HUDEP-2 (cell line): ENCODE measurements around the gene TMEM184B.

Source experiments
- DNase-seq, 76 experiments: peaks; one replicate each; lab custom pipeline; 2025; ENCODE audit not compliant: unreplicated experiment in 76 of 76; lab: John Stamatoyannopoulos, UW

Gene TMEM184B

DNA sequence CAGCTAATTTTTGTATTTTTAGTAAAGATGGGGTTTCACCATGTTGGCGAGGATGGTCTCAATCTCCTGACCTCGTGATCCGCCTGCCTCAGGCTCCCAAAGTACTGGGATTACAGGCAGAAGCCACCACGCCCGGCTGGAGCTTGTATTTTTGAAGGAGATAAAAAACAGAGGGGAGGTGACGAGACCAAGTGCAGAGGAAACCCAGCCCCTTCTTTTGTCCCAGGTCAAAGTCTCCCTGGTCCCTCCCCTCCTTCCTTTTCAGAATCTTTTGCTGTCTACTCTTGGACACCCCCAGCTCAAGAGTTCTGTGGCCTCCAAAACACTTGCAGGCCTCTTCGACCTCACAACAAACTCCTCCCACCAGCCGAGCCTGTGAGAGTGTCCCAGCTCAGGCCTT, 12.2 kb upstream of the TMEM184B start:
- DNase-seq: peak in 21 of 76 experiments; percentile 2 to 30 (median 16)

- DNase-seq: no peak
Observed at GRCh38 chr22:38284042-38284402, 11.2 kb upstream of the TMEM184B start.

DNA sequence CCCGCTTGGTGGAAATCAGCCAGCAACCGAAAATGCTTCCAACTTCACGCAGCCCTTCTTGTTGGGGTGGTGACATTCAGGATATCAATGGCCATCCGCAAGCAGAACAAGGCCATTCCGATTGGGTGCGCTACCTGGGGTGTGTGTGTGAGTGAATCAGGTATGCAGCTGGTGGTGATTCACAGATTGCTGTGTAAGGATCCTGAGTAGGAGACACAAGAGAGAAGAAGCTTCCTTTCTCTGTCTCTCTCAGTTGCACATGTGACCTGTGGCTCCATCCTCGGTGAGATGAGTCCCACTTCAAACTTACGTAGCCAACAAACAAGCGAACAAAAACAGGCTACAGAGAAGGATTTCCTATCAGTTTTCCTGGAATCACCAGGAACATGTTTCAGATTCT, 9.6 kb upstream of the TMEM184B start:
- no peak for DNase-seq

DNA sequence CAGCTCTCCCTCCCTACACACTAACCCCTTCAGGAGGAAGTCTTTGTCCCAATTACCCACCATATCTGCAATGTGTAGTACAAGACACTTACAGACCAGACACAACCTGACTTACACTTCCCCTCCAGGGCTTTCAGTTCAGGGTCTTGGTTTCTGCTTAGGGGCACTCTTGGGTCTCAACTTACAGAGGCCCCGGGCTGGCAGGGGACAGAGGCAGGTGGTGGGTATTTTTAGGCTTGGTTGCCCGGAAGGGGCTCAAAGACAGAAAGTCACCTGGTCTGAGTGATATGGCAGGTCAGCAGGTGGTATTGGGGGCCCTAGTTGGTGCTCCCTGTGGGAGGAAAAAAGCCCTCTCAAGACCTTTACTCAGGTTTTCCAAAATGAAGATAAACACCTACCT, 3.4 kb upstream of the TMEM184B start:
- DNase-seq: no peak

GRCh38 chr22:38273135-38273826, 471 bp upstream of the TMEM184B start:
- no peak for DNase-seq

GRCh38 chr22:38271927-38272372, 860 bp downstream of the TMEM184B start:
- peak in 1 of 76 experiments; percentile 23 for DNase-seq

DNA sequence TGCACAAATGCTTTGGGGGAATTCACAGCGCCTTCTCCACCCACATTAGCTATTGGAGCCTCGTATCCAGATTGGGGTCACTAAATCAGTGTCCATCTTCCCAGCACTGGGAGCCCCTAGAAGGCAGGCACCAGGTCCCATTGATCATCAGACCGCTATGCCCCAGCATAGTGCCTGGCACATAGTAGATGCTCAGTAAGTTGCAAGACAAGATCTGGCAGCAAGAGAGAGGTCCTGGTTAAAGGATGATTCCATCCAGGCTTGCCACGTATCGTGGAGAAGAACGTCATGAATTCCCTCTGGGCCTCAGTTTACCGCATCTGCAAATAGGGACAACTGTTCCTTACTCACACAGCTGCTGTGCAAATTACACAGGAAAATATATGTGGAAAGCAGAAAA, 1.7 kb downstream of the TMEM184B start:
- DNase-seq: no peak

GRCh38 chr22:38270091-38270992, 2.5 kb downstream of the TMEM184B start:
- no peak for DNase-seq

DNA sequence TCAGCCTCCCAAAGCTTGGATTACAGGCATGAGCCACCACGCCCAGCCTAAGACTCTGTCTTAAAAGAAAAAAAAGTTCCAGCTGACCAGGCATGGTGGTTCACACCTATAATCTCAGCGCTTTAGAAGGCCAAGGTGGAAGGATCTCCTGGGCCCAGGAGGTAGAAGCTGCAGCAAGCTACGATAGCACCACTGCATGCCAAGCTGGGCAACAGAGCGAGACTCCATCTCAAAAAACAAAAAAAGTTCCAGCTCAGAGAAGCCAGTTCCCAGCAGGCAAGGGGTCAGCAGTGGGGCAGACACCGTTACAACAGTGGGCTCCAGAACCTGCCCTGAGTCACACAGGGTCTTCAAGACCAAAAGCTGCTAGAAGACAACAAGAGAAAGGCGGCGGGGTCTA, 3.3 kb downstream of the TMEM184B start:
- no peak for DNase-seq

GRCh38 chr22:38267086-38267485, 5.7 kb downstream of the TMEM184B start:
- DNase-seq: peak in 3 of 76 experiments; percentile 5 to 9 (median 5)

DNA sequence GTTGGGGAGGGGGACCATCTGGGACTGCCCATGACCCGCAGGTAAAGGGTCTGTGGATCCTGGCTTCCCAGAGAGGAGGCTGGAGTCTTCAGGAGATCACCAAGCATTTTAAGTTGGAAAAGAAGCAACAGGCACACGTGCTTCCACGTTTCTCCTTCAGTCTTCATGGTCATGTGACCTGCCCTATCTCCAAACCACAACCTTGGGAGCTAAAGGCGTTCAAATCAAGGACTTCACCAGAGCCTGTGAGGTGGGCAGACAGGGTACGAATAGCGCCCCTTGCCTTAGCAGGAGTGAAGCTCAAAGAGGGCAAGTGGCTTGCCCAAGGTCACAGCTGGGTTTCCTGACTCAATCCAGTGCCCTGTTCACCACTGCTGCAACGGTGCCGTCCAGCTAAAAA, 6.7 kb downstream of the TMEM184B start:
- peak in 38 of 76 experiments; percentile 2 to 62 (median 30) for DNase-seq

DNA sequence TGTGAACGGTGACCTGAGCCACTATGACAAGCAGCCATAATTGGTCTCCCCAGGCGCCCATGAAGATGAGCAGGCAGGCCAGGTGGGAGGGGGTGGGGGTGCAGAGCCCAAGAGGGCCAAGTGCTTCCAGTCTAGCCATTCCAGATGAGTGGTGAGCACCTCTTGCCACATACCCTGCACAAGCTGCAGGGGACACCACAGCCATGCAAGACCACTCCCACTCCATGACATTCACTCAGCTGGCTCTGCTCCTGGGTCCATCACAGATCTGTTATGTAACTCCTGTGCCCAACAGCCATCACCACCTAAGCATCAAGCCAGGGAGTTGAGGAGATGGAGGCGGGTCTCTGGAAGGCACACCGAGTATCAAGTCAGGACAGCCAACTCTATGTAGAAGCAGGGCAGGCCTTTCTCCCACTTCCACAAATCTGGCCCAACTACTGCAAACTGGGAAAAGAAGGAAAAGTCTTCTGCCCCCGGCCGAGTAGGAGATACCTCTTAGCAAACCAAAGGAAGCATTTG, 8.4 kb downstream of the TMEM184B start:
- no peak for DNase-seq

DNA sequence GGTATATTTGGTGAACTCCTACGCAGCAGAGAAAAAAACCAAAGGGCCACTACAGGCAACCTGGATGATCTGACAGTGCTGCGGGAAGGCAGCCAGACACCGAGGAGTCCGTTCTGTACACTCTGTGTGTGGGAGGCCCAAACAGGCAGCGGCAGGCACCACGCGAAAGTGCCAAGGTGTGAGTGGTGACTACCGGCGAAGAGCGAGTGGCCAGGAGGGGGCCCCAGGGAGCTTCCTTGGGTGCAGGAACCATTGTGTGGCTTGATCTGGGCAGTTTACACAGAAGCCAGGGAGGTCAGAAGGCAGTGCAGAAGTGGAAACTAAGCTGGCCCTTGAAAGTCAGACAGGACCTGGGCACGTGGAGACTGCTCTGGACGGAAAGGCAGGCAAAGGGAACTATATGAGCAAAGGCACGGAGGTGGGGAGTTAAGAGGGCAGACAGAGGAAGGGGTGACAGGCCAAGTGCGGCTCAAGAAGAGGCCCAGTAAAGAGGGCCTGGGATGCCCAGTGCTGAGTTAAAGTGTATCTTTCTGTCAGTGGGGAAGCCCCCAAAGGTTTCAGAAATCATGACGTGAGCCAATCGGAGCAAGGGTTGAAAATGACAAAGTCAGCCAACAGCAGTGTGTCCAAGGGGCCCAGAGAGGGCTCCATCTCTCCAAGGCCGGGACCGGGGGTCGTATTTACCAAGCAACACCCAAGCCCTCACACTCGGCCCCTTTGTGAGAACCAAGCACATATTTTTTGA, 10.6 kb downstream of the TMEM184B start:
- DNase-seq: peak in 51 of 76 experiments; percentile 8 to 63 (median 37)

- DNase-seq: no peak
Observed at GRCh38 chr22:38260761-38261681, 11.8 kb downstream of the TMEM184B start.

- no peak for DNase-seq
Observed at GRCh38 chr22:38259370-38259769, 13.4 kb downstream of the TMEM184B start.

DNA sequence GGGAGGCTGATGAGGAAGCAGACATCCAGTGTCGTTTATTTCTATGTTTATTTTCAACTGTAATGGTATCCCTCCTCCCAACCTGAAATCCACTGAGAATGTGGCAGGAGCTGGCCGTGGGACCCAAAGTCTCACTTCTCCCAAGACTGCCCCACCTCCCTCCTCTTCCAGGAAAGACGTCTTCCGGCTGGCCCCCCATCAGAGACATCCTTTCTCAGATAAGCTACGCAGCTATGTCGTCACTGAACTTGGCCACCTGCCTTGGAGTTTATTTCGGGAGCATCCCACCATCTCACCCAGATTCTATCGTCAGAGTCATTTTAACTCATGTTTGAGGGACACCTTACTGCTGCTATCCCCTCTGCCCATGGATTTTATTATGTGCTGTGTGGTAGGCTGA, 13.9 kb downstream of the TMEM184B start:
- no peak for DNase-seq

GRCh38 chr22:38257650-38258250, 15.1 kb downstream of the TMEM184B start:
- DNase-seq: no peak

DNA sequence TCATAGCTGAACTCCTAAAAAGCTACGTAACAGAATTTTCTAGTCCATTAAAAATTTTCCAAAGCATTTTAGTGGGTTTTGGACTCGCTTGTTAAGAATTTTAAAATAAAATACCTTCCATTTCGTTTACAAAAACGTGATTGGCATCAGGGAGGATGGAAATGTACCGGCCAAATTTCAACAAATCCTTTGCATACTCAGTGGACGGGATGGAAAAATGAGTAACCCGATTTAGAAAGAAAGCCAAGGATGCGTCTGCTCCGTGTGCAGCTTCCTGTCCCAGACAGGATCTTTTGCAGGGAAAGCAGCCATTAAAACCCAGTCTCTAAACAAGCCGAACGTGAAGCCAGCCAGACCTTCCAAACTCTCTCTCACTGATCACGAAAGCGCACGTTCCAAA, 15.6 kb downstream of the TMEM184B start:
- no peak for DNase-seq

GRCh38 chr22:38255697-38256096, 17.1 kb downstream of the TMEM184B start:
- no peak for DNase-seq

GRCh38 chr22:38251341-38251692, 21.5 kb downstream of the TMEM184B start:
- DNase-seq: no peak
